Loucy (cell line): ENCODE data around the gene TRIM47.

Experiments used
- EZH2phosphoT487 ChIP-seq: fragments of 200-600 bp; IDR thresholded peaks from 2 replicates; pipeline ENCODE4 v1.6.1; 2018; ENCODE audit warnings: antibody characterized with exemption, mild to moderate bottlenecking, moderate library complexity, borderline replicate concordance
- TF ChIP-seq, protein P1 (sequence below): fragments of 200-600 bp; sonication (generic); conservative IDR thresholded peaks from 2 replicates; pipeline ENCODE4 v1.5.1; 2014; ENCODE audit warnings: mild to moderate bottlenecking, antibody characterized with exemption, low read length

- TF ChIP-seq, protein P1, sequence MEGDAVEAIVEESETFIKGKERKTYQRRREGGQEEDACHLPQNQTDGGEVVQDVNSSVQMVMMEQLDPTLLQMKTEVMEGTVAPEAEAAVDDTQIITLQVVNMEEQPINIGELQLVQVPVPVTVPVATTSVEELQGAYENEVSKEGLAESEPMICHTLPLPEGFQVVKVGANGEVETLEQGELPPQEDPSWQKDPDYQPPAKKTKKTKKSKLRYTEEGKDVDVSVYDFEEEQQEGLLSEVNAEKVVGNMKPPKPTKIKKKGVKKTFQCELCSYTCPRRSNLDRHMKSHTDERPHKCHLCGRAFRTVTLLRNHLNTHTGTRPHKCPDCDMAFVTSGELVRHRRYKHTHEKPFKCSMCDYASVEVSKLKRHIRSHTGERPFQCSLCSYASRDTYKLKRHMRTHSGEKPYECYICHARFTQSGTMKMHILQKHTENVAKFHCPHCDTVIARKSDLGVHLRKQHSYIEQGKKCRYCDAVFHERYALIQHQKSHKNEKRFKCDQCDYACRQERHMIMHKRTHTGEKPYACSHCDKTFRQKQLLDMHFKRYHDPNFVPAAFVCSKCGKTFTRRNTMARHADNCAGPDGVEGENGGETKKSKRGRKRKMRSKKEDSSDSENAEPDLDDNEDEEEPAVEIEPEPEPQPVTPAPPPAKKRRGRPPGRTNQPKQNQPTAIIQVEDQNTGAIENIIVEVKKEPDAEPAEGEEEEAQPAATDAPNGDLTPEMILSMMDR, result no peak
- no peak for TF ChIP-seq EZH2phosphoT487
Observed at GRCh38 chr17:75873587-75874322, 4.6 kb downstream of the TRIM47 start.
